ENCODE data around the gene JAG1.

The JAG1 gene

GRCh38 chr20:10667560-10668167 is 6.1 kb downstream of the JAG1 start:
- DNase-seq (ENCODE audit: low spot score): no peak

GRCh38 chr20:10667077-10667401 is 6.8 kb downstream of the JAG1 start:
- DNase-seq (ENCODE audit: low spot score): no peak

- no peak for DNase-seq (ENCODE audit: low spot score)
Measured at GRCh38 chr20:10666221-10667076, 7.3 kb downstream of the JAG1 start.

- no peak for DNase-seq (ENCODE audit: low spot score)
Measured at GRCh38 chr20:10665791-10666190, 8.0 kb downstream of the JAG1 start.

GRCh38 chr20:10665027-10665561 is 8.7 kb downstream of the JAG1 start:
- DNase-seq (ENCODE audit: low spot score): no peak

- no peak for DNase-seq (ENCODE audit: low spot score)
Measured at GRCh38 chr20:10663756-10664155, 10.0 kb downstream of the JAG1 start.

GRCh38 chr20:10662661-10663458 is 10.9 kb downstream of the JAG1 start:
- no peak for DNase-seq (ENCODE audit: low spot score)

- DNase-seq (ENCODE audit: low spot score): no peak
Measured at GRCh38 chr20:10662151-10662550, 11.6 kb downstream of the JAG1 start.

- DNase-seq (ENCODE audit: low spot score): no peak
Measured at GRCh38 chr20:10661261-10661660, 12.5 kb downstream of the JAG1 start.

GRCh38 chr20:10660661-10661060 is 13.1 kb downstream of the JAG1 start:
- no peak for DNase-seq (ENCODE audit: low spot score)

GRCh38 chr20:10659651-10660601 is 13.9 kb downstream of the JAG1 start:
- DNase-seq (ENCODE audit: low spot score): no peak

GRCh38 chr20:10658876-10659632 is 14.7 kb downstream of the JAG1 start:
- DNase-seq (ENCODE audit: low spot score): no peak

GRCh38 chr20:10658051-10658823 is 15.6 kb downstream of the JAG1 start:
- no peak for DNase-seq (ENCODE audit: low spot score)

- DNase-seq (ENCODE audit: low spot score): no peak
Measured at GRCh38 chr20:10657453-10657852, 16.3 kb downstream of the JAG1 start.

- no peak for DNase-seq (ENCODE audit: low spot score)
Measured at GRCh38 chr20:10655720-10656669, 17.8 kb downstream of the JAG1 start.

- no peak for DNase-seq (ENCODE audit: low spot score)
Measured at GRCh38 chr20:10654630-10655029, 19.2 kb downstream of the JAG1 start.

- DNase-seq (ENCODE audit: low spot score): no peak
Measured at GRCh38 chr20:10654250-10654610, 19.6 kb downstream of the JAG1 start.

- DNase-seq (ENCODE audit: low spot score): no peak
Measured at GRCh38 chr20:10653599-10654249, 20.1 kb downstream of the JAG1 start.

Data from NAMALWA (cell line).